Fibroblast of lung (primary cell): ENCODE measurements around the gene HIPK1.

Experiments used
- CTCF ChIP-seq, 2 donors: IDR thresholded peaks in 1 of 2; conservative IDR thresholded peaks in 1 of 2; 1 replicate in 1 of 2; 2 replicates in 1 of 2; pipeline ENCODE4 v1.5.1; 2011 to 2012; ENCODE audit warnings: low read length in 2 of 2, control low read depth in 1 of 2, inconsistent platforms in 1 of 2, low read depth in 1 of 2, mild to moderate bottlenecking in 1 of 2
- EZH2 ChIP-seq: IDR thresholded peaks from 2 replicates; pipeline ENCODE4 v1.5.1; 2012; ENCODE audit warnings: low read length, control low read depth, mild to moderate bottlenecking; ENCODE audit errors: missing control alignments

- TF ChIP-seq CTCF (conservative IDR thresholded peaks at IDR 0.05 in 1 of 2, IDR thresholded peaks at IDR 0.05 in 1 of 2; ENCODE audit: low read depth in 1 of 2, low read length in 2 of 2) (no peak), EZH2 (no peak)
Measured at GRCh38 chr1:113980110-113980509, 51.0 kb downstream of the HIPK1 start.
